CD4-positive, alpha-beta T cell treated with Interleukin-17A for 4 hours (primary cell): Measurements from ENCODE around the gene MYT1.

Experiments used
- DNase-seq: peaks from one replicate; pipeline ENCODE4 v3.0.0-alpha.2; 2020; ENCODE audit warnings: mixed read lengths

Gene MYT1

GRCh38 chr20:64155258-64156135 is 8.8 kb upstream of the MYT1 start:
- DNase-seq: no peak

GRCh38 chr20:64156136-64156885 is 7.9 kb upstream of the MYT1 start:
- no peak for DNase-seq

- no peak for DNase-seq
Observed at GRCh38 chr20:64156886-64157875, 7.1 kb upstream of the MYT1 start.

GRCh38 chr20:64157878-64158277 is 6.4 kb upstream of the MYT1 start:
- no peak for DNase-seq

GRCh38 chr20:64158346-64159285 is 5.6 kb upstream of the MYT1 start:
- DNase-seq: no peak

GRCh38 chr20:64159286-64159680 is 5.0 kb upstream of the MYT1 start:
- no peak for DNase-seq

- DNase-seq: no peak
Observed at GRCh38 chr20:64159711-64160110, 4.5 kb upstream of the MYT1 start.

- DNase-seq: no peak
Observed at GRCh38 chr20:64160118-64160517, 4.1 kb upstream of the MYT1 start.

GRCh38 chr20:64160526-64161355 is 3.5 kb upstream of the MYT1 start:
- DNase-seq: no peak

GRCh38 chr20:64161356-64162238 is 2.7 kb upstream of the MYT1 start:
- peak; percentile 21 for DNase-seq

GRCh38 chr20:64162239-64162910 is 1.9 kb upstream of the MYT1 start:
- DNase-seq: no peak

- no peak for DNase-seq
Observed at GRCh38 chr20:64163776-64164122, 503 bp upstream of the MYT1 start.

GRCh38 chr20:64165866-64166600 is 1.8 kb downstream of the MYT1 start:
- DNase-seq: no peak

- DNase-seq: no peak
Observed at GRCh38 chr20:64166721-64167615, 2.7 kb downstream of the MYT1 start.

GRCh38 chr20:64167676-64168075 is 3.4 kb downstream of the MYT1 start:
- DNase-seq: no peak

GRCh38 chr20:64168381-64169090 is 4.3 kb downstream of the MYT1 start:
- DNase-seq: no peak

GRCh38 chr20:64169091-64169560 is 4.9 kb downstream of the MYT1 start:
- DNase-seq: no peak
